Gastroesophageal sphincter (tissue), 3 donors: ENCODE data around the gene ITGB1BP1.

Source experiments
- CTCF ChIP-seq, 4 experiments: fragments of 200-600 bp in 2 of 4; fragments of 450-650 bp in 2 of 4; sonication (generic) in 1 of 4; IDR thresholded peaks; one replicate each; pipeline ENCODE4 v1.5.1; 2017 to 2019; ENCODE audit warnings: antibody characterized with exemption in 4 of 4, mild to moderate bottlenecking in 2 of 4, moderate library complexity in 2 of 4
- EP300 ChIP-seq: sonication (generic); formaldehyde crosslinking; IDR thresholded peaks from one replicate; pipeline ENCODE4 v1.6.1; 2017; ENCODE audit warnings: antibody characterized with exemption, mild to moderate bottlenecking
- POLR2A ChIP-seq, 2 donors: fragments of 450-650 bp; IDR thresholded peaks; one replicate each; pipeline ENCODE4 v1.6.1; 2017; ENCODE audit warnings: antibody characterized with exemption in 2 of 2, mild to moderate bottlenecking in 2 of 2, moderate library complexity in 1 of 2
- POLR2AphosphoS5 ChIP-seq: sonication (generic); formaldehyde crosslinking; IDR thresholded peaks from one replicate; pipeline ENCODE4 v1.6.1; 2017; ENCODE audit warnings: antibody characterized with exemption

- TF ChIP-seq CTCF (IDR thresholded peaks at IDR 0.05) (no peak), POLR2A (IDR thresholded peaks at IDR 0.05) (no peak), POLR2AphosphoS5 (no peak), EP300 (no peak)
These were observed 37.2 kb upstream of the ITGB1BP1 start for GRCh38 chr2:9460441-9461017.
